ACC112 (cell line): ENCODE measurements around the gene TSTD1.
"Not testable (repeated sequence)": the region's sequence is repeated elsewhere in the genome, so short reads cannot be mapped to it uniquely, and the experiment has no call there.

Experiments used
- H2AFZ ChIP-seq: fragments of 200-600 bp; sonication (generic); one replicate; pipeline ENCODE4 v1.6.0; 2017; ENCODE audit warnings: antibody characterized with exemption, low read length; ENCODE audit not compliant: unreplicated experiment
- H3K27ac ChIP-seq: fragments of 200-600 bp; sonication (generic); 2 replicates; pipeline ENCODE4 v1.5.1; 2014; ENCODE audit warnings: low read depth, mild to moderate bottlenecking, antibody characterized with exemption, low read length, moderate library complexity
- H3K27me3 ChIP-seq: fragments of 200-600 bp; sonication (generic); 2 replicates; pipeline ENCODE4 v1.6.1; 2014; ENCODE audit warnings: mild to moderate bottlenecking, antibody characterized with exemption, low read length, moderate library complexity, mixed read lengths; ENCODE audit not compliant: insufficient read depth
- H3K36me3 ChIP-seq: fragments of 200-600 bp; sonication (generic); 2 replicates; pipeline ENCODE4 v1.6.1; 2016; ENCODE audit warnings: mild to moderate bottlenecking, antibody characterized with exemption, low read length, moderate library complexity, mixed read lengths; ENCODE audit not compliant: insufficient read depth
- H3K4me1 ChIP-seq: fragments of 200-600 bp; sonication (generic); one replicate; pipeline ENCODE4 v1.6.1; 2016; ENCODE audit warnings: low read length, mixed read lengths; ENCODE audit not compliant: insufficient read depth, unreplicated experiment, control insufficient read depth
- H3K4me3 ChIP-seq: fragments of 200-600 bp; sonication (generic); 2 replicates; pipeline ENCODE4 v1.5.1; 2014; ENCODE audit warnings: mild to moderate bottlenecking, low read depth, low read length
- H3K79me2 ChIP-seq: fragments of 200-600 bp; sonication (generic); one replicate; pipeline ENCODE4 v1.6.0; 2016; ENCODE audit warnings: low read length; ENCODE audit not compliant: control insufficient read depth, unreplicated experiment, insufficient read depth

The TSTD1 gene

DNA sequence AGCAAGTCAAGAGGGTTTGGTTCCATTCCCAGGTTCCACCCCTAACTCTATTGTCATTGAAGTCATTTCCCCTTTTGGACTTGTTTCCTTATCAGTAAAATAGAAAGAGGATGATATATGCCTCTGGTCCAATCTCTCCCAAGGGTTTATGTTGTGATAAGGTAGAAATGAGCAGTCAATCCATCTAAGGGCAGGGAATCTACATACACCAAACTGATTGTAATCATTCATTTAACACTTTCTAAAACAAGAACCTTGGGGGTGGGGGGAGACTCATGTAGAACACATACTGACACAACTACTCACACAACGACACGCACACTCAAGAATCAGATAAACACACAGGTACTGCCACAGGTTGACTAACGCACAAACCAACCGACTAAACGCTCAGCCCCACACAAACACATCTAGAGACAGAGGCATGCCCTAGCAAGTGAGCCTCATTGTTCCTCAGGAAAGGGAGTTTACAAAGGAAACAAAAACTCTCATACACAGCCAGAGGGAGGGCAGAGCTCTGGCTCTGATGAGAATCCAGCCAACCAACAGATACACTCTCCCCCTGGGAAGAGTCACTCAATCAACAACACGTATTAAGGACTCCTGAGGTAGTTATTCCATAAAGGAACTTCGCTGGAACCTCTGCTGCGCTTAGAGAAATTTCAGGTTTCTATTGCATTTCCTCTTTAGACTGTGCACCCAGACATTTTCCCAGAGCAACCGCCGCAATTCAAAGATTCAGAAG lies 18.8 kb downstream of the TSTD1 start:
- H3K4me1 ChIP-seq, result peaks cover 10% of the 10 kb centered on the region
- no peaks in the 10 kb centered on the region for H3K79me2 ChIP-seq

DNA sequence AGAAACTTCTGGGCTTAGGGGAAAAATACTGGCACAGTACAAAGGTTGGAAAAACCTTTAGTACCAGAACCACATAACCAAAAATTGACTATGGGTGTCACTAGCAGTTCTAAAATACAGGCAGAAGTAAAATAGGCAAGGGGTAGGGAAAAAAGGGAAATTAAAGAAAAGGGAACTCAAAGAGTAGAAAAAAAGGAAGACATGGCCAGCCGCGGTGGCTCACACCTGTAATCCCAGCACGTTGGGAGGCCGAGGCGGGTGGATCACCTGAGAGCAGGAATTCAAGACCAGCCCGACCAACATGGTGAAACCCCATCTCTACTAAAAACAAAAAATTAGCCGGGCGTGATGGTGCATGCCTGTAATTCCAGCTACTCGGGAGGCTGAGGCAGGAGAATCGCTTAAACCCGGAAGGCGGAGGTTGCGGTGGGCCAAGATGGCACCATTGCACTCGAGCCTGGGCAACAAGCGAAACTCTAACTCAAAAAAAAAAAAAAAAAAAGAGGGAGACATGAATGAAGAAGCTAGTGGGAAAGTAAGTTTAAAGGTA lies 19.6 kb downstream of the TSTD1 start:
- not testable (repeated sequence) for H3K36me3 ChIP-seq, H2AFZ ChIP-seq, H3K27me3 ChIP-seq, H3K79me2 ChIP-seq, H3K4me3 ChIP-seq, H3K27ac ChIP-seq
- H3K4me1 ChIP-seq, result peaks cover 13% of the 10 kb centered on the region

More for the DNA sequence above, 18.8 kb downstream of the TSTD1 start:
- Histone ChIP-seq H3K36me3 (no peaks in the 10 kb centered on the region), H3K27ac (no peak overlapping the region), H3K27me3 (no peaks in the 10 kb centered on the region), H3K4me3 (peak overlapping the region; percentile 78), H2AFZ (peak overlapping the region; percentile 54)

DNA sequence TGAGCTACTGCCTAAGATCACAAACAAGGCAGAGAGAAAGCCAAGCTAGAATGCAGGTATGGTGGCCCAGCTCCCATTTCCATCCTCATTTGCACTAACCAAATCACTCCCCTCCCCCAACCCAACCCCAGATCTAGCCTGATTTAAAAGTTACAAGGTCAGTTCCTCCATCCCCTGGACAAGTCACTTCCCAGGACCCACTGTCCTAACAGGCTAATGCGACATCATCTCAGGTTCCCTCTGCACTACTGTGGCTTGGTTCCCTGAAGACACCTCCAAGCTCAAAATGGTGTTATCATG lies 20.2 kb downstream of the TSTD1 start:
- Histone ChIP-seq H3K79me2 (no peaks in the 10 kb centered on the region), H3K27ac (no peak overlapping the region), H3K4me1 (peaks cover 18% of the 10 kb centered on the region), H3K4me3 (no peak overlapping the region), H2AFZ (no peak overlapping the region), H3K36me3 (no peaks in the 10 kb centered on the region), H3K27me3 (no peaks in the 10 kb centered on the region)

DNA sequence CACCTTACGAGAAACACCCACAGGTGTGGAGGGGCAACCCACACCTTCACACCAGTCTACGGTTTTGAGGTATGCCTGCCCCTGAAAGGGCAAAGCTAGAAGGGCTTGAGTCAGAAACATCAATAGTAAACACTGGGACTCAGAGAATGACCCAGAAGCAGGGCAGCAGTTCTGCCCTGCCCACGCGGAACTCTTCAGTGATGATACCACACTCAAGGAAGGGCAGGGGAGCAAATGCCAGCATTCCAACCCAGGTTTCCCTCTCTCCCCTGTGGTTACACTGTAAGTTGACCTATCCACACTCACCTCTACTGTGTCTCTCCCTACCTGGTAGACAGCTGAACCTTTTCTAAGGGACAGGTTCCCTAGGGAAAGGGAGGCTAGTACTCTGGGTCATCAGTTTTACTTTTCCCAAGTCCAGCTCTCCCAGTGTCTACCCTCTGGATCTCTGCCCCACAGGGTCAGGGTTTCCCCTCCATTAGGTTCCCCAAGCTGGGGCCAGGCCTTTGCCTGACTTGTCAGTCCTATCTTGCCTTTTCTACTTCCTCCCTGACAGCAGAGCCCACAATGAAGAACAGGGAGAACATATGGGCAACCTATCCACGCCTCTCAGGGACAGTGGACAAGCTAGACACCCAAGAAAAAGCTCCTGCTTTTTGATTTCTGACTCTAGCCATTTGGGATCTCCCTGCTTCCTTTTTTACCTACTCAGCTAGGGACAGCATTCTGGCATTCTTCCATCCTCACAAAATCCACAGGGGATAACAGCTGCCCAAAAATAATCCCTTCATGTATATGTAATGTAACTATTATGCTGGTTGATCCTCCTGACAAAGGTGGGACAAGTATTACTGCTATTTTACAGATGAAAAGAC lies 20.8 kb downstream of the TSTD1 start:
- Histone ChIP-seq H3K4me3 (no peak overlapping the region), H3K4me1 (peaks cover 24% of the 10 kb centered on the region), H3K27ac (no peak overlapping the region)

DNA sequence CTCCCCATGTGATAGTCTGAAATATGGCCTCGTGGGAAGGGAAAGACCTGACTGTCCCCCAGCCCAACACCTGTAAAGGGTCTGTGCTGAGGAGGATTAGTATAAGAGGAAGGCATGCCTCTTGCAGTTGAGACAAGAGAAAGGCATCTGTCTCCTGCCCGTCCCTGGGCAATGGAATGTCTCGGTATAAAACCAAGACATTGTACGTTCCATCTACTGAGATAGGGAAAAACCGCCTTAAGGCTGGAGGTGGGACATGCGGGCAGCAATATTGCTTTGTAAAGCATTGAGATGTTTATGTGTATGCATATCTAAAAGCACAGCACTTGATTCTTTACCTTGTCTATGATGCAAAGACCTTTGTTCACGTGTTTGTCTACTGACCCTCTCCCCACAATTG lies 21.6 kb downstream of the TSTD1 start:
- not testable (repeated sequence) for H3K4me3 ChIP-seq, H2AFZ ChIP-seq, H3K27ac ChIP-seq, H3K27me3 ChIP-seq, H3K79me2 ChIP-seq, H3K36me3 ChIP-seq
- peaks cover 26% of the 10 kb centered on the region for H3K4me1 ChIP-seq

More for the DNA sequence above, 20.8 kb downstream of the TSTD1 start:
- no peaks in the 10 kb centered on the region for H3K36me3 ChIP-seq
- H3K79me2 ChIP-seq, result no peaks in the 10 kb centered on the region
- H2AFZ ChIP-seq, result no peak overlapping the region
- H3K27me3 ChIP-seq, result no peaks in the 10 kb centered on the region

DNA sequence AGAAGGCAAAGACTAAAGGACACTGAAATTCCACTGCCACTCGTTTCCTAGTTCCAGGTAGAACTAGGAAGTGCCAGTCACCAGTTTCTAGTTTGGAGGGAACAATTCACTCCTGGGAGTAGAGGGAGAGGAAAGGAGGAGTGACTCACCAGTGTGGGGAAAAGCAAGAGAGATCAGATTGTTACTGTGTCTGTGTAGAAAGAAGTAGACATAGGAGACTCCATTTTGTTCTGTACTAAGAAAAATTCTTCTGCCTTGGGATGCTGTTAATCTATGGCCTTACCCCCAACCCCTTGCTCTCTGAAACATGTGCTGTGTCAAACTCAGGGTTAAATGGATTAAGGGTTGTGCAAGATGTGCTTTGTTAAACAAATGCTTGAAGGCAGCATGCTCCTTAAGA lies 22.1 kb downstream of the TSTD1 start:
- not testable (repeated sequence) for H2AFZ ChIP-seq, H3K27ac ChIP-seq, H3K79me2 ChIP-seq, H3K36me3 ChIP-seq, H3K4me3 ChIP-seq, H3K27me3 ChIP-seq
- peaks cover 21% of the 10 kb centered on the region for H3K4me1 ChIP-seq

DNA sequence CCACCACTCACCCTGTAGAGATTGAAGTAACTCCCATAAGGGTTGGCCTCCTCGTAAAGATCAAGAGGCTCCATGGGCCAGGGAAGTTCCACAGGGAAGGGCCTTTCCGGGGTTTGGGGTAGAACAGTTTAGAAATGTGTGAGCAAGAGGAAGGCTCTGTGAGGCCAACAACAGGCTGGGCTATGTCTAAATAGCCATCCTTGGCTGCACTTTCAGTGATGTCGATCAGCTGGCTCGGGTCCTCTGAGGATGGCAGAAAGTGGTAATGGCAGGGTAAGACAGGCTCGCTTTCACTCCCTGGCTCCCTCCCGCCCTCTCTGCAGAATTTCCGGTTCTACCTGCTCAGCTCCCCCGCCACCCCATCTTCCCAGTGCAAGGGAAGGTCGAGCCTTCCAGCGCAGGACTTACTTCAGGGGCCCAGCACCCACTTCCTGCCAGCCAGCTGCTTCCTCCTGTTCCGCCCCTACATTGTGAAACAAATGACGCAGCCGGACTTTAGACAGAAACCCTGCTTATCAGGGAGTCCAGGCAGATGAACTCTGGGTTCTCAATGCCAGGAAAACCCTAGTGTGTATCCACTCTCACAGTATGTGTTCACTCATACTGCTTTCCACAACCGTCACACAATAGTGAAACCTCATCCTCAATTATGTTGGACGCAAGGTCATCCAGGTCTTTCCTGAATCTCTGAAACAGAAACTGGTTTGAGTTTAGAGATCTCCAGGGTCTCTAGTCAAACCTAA lies 25.1 kb downstream of the TSTD1 start:
- Histone ChIP-seq H3K4me1 (peaks cover 18% of the 10 kb centered on the region), H2AFZ (peak overlapping the region; percentile 76), H3K79me2 (no peaks in the 10 kb centered on the region), H3K4me3 (peak overlapping the region; percentile 50), H3K27me3 (no peaks in the 10 kb centered on the region), H3K36me3 (no peaks in the 10 kb centered on the region), H3K27ac (peak overlapping the region; percentile 81)

DNA sequence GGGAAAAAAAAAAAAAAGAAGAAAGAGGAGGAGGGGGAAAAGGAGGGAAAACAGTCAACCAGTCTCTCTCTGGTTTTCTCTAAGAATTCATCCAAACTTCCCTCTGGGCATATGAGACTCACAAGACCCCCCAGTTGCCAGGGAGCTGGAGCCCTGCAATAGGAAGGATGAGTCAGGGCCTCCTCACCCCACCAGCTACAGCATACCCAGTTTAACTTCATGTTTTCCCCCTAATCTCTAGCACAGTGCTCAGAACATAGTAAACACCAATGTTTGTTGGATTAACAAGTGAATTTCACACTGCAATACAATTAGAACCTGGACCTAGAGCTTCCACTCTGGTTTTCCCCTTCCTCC lies 25.7 kb downstream of the TSTD1 start:
- peak overlapping the region; percentile 76 for H2AFZ ChIP-seq
- H3K4me1 ChIP-seq, result peaks cover 18% of the 10 kb centered on the region
- H3K4me3 ChIP-seq, result peak overlapping the region; percentile 50
- H3K27ac ChIP-seq, result peak overlapping the region; percentile 81
- no peaks in the 10 kb centered on the region for H3K27me3 ChIP-seq
- no peaks in the 10 kb centered on the region for H3K79me2 ChIP-seq
- H3K36me3 ChIP-seq, result no peaks in the 10 kb centered on the region

DNA sequence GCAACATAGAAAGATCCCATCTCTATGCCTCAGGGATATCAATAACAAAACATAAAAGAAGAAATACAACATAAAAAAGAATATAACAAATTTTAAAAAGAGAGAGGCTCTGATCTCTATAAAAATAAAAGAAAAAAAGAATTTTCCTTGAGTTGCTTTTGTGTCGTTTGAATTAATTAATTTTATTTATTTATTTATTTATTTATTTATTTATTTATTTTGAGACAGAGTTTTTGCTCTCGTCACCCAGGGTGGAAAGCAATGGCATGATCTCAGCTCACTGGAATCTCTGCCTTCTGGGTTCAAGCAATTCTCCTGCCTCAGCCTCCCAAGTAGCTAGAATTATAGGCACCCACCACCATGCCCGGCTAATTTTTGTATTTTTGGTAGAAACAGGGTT lies 26.3 kb downstream of the TSTD1 start:
- H3K4me1 ChIP-seq, result peaks cover 18% of the 10 kb centered on the region
- H3K27ac ChIP-seq, result no peak overlapping the region
- H3K36me3 ChIP-seq, result no peaks in the 10 kb centered on the region
- no peaks in the 10 kb centered on the region for H3K79me2 ChIP-seq
- no peak overlapping the region for H3K4me3 ChIP-seq
- no peaks in the 10 kb centered on the region for H3K27me3 ChIP-seq
- H2AFZ ChIP-seq, result no peak overlapping the region

DNA sequence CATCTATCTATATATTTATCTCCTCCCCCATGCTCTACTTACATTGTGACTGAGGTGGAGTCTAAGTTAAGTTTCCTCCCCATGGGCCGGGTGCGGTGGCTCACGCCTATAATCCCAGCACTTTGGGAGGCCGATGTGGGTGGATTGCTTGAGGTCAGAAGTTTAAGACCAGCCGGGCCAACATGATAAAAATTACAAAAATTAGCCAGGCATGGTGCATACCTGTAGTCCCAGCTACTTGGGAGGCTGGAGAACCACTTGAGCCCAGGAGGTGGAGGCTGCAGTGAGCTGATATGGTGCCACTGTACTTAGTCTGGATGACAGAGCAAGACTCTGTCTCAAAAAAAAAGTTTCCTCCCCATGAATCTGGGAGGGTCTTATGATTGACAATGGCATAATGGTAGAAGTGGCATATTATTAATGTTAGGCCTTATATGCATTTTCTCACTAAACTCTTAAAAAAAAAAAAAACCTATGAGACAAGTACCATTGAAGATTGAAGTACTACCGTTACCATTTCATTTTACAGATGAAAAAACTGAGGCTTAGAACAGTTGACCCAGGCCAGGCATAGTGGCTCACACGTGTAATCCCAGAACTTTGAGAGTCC lies 29.1 kb downstream of the TSTD1 start:
- H3K27ac ChIP-seq, result no peak overlapping the region
- H3K4me1 ChIP-seq, result peaks cover 18% of the 10 kb centered on the region
- no peaks in the 10 kb centered on the region for H3K79me2 ChIP-seq
- no peak overlapping the region for H3K4me3 ChIP-seq
- no peaks in the 10 kb centered on the region for H3K27me3 ChIP-seq
- no peak overlapping the region for H2AFZ ChIP-seq
- H3K36me3 ChIP-seq, result no peaks in the 10 kb centered on the region
